Fibroblast of peridontal ligament (primary cell): ENCODE data around the gene UXS1.

Experiments
- DNase-seq: peaks from one replicate; pipeline ENCODE4 v3.0.0-alpha.2; 2010; ENCODE audit errors: extremely low read depth

The UXS1 gene

DNA sequence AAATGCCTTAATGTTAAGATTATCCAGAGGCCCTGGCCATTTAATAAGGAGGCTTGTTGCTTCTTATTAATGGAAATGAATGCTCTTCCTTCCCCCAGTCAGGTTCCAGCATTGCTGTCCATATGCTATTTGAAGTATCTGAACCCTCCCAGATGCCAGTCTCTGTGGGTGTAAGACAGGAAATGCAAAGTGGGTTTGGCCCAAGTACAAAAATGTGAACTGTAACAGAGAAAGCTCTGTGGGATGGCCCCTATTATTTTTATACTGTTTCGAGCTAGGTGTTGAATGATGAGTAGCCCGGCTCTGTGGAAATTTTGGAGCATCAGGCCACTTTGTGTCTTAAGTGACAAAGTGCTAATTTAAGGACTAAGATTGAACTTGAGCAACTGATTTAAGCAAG, 141.0 kb downstream of the UXS1 start:
- no peak for DNase-seq

DNA sequence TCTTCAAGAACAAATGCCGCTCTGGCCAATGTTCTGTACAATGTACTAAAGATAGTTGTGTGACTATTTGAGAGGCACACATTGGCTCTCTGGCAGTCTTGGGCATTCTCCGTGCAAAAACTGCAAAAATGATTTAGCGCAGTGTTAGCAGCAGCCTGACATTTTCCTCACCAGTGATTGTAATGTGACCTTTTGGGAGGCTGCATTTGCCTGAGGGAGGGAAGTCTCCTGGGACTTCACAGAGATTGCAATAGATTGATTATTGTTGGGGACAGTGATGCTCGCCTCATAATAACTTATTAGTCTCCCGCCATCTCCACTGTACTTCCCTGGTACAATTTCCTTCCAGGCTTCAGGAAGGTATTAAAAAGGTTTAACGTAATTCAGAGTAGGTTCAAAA, 149.2 kb downstream of the UXS1 start:
- DNase-seq: no peak

DNA sequence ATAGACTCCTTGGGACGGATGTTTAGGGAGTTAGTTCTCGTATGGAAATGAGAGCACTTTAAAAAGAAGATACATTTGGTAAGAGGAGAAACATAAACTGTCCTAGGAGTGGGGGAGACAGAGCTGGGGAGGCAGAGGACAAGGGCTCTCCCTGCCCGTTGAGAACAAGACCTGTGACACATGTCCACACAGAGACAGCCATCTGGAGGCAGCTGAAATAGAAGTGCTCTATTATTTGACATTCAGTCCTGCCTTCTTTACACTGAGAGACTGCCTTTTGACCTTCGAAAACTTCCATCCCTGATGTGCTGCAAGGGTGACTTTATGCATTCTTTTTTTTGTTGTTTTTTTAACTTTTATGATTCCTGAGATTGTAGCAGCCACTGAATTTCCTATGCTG, 150.1 kb downstream of the UXS1 start:
- DNase-seq: no peak
